GM18858 (cell line): ENCODE data around the gene GNA14.
"Not testable (repeated sequence)": the region's sequence is repeated elsewhere in the genome, so short reads cannot be mapped to it uniquely, and the experiment has no call there.

ENCODE experiments used
- ATAC-seq: cut with Tn5 transposase; IDR thresholded peaks from one replicate; pipeline ENCODE4 v1.9.1; 2021; ENCODE audit not compliant: unreplicated experiment

GNA14 gene

DNA sequence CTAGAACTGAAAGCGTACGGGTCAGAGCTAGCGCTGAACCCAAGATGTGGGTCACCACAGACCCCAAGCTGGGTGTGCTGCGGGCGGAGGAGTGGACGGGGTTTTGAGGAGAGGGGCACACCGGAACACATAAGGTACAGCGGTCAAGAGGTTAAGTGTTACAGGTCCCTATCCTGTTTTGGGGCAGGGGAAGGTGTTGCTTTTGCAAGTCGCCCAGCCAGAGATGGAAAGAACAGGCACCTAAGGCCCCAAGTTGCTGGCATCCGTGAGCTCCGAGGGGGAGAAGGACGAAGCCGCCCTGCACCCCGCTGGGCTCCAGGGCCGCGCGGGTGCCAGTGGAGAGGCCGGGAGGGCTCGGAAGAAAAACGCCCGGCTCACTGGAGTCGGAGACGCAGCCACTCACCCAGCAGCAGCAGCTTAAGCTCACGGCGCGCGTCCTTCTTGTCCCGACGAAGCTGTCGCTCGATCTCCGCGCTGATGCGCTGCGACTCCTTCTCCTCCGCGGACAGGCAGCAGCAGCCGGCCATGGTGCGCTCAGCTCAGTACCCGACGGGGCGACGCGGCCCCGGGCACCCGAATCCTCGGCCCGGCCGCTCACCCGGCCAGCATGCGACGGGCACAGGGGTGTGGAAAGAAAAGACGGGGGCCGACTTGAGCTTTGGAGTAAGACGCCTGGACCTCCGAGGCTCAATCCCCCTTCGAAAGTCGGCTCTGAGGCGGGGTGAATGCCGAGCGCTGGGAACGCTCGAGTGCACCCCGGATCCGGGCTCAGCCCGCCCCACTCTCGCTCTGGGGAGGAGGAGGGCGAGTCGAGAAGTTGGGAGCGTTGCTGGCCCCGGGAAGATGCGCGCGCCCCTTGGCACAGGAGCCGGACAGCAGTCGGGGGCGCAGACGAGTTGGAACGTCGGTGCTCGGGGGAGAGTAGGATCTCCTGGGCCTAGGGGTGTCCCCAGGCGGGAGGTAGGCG, 572 bp downstream of the GNA14 start:
- no peak for ATAC-seq

DNA sequence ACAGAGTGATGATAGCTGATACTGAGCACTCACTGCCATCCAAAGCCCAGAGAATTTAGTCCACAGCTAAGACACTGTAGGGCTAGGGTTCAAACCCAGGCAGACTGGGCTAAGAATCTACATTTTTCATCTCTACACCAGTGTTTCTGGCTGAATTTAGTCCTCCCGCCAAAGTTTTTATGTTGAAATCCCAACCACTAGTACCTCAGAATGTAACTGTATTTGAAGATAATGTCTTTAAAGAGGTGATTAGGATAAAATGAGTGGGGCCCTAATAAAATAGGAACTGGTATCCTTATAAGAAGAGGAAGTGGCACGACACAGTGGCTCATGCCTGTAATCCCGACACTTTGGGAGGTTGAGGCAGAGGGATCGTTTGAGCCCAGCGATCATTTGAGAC, 4.3 kb downstream of the GNA14 start:
- no peak for ATAC-seq

DNA sequence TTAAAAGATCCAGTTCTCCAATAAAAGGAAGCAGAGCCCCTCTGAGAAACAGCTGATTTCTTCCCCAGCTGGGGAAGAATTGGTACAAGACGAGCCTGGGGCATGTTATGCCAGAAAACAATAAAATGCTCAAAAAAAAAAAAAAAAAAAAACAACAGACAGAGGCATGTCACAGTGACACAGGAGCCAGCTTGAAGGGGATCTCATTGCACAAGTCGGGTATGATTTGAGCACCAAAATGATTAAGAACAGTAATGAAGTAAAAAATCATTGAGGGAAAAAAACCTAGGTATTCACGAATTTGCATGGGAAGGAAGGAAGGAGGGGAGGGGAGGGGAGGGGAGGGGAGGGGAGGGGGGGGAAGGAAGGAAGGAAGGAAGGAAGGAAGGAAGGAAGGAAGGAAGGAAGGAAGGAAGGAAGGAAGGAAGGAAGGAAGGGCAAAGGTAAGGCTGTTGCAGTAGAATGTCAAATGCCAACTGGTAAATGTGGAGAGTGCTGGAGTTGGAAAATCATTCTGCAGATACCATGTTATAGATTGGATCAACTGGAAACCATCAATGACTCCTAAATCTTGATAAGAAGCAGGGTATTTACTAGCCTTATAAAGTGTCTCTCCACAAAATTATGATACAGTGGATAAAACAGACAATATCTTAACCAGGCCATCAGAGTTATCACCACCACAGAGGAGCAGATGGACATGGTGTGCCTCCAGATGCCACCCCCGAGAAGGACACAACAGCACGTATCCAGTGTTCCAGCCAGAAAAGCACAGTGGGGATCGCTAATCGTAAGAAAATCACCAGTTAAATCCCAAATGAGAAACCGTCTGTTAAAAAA, 7.2 kb downstream of the GNA14 start:
- no peak for ATAC-seq

GRCh38 chr9:77632652-77633051, 15.5 kb downstream of the GNA14 start:
- no peak for ATAC-seq

DNA sequence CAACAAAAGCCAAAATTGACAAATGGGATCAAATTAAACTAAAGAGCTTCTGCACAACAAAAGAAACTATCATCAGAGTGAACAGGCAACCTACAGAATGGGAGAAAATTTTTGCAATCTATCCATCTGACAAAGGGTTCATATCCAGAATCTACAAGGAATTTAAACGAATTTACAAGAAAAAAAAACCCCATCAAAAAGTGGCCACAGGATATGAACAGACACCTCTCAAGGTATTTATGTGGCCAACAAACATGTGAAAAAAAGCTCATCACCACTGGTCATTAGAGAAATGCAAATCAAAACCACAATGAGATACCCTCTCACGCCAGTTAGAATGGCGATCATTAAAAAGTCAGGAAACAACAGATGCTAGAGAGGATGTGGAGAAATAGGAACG, 19.3 kb downstream of the GNA14 start:
- not testable (repeated sequence) for ATAC-seq

- ATAC-seq: no peak
These were observed 31.9 kb downstream of the GNA14 start for GRCh38 chr9:77616191-77616590.

GRCh38 chr9:77614645-77615044, 33.5 kb downstream of the GNA14 start:
- no peak for ATAC-seq

DNA sequence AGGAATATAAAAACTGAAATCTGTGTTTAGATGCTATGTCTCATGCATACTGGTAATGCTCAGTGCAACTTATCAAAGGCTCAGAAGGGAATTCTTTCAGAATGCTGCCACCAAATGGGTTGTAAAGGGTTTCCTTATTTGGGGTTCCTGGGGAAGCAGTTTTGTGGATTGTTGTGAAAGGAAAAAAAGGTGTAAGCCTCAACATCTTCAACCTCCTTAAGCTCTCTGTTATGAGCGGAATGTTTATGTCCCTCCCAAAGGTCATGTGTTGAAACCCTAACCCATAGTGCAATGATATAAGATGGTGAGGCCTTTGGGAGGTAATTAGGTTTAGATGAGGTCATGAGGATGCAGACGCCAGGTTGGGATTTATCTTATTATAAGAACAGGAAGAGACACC, 41.6 kb downstream of the GNA14 start:
- no peak for ATAC-seq

DNA sequence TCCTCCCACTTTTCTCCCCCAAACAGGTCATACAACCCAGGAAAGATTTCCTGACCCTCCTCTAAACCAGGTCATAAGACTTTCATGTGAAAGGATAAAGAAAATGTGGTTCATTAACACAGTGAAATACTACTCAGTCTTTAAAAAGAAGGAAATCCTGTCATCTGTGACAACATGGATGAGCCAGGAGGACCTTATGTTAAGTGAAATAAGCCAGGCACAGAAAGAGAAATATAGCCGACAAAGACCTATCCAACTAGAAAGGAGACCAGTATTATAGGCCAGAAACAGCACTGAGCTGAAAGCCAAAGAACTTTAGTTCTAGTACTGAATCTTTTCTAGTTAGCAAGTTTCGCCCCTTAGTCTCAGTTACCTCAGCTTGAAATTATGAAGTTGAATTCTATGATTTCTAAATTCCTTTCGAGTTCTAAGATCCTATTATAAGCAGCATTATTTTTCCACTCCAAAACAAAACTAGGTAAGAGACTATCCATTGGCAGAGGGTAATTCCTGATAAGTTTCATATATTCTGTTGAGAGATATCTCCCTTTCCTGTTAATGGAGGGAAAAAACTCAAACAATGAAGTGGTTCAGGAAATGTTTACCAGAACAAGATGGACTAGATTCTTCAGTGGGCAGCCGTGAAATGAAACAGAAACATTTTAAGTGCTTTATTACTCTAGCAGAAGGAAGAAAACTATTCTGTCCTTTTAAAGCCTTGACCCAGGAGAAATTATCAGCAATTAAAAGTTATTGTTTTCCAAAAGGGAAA, 42.5 kb downstream of the GNA14 start:
- no peak for ATAC-seq

DNA sequence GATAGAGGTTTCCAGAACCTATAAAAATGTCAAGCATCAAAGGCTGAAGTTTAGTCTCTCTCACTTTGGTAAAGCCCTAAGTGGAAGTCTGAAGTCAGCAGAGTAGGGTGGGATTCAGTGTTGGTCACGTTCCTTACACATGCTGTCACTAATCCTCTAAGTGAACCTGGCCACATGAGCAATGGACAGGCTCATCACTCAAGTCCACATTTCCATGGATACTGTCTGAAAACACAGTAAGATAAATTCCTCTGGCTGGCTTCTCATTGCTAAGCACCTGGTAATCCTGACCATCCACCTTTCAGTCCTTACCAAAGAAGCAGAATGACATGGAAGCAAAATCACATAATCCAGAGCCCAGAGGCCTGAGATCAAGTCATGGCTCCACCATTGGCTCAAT, 43.8 kb downstream of the GNA14 start:
- no peak for ATAC-seq

- no peak for ATAC-seq
These were observed 45.3 kb downstream of the GNA14 start for GRCh38 chr9:77602852-77603251.

DNA sequence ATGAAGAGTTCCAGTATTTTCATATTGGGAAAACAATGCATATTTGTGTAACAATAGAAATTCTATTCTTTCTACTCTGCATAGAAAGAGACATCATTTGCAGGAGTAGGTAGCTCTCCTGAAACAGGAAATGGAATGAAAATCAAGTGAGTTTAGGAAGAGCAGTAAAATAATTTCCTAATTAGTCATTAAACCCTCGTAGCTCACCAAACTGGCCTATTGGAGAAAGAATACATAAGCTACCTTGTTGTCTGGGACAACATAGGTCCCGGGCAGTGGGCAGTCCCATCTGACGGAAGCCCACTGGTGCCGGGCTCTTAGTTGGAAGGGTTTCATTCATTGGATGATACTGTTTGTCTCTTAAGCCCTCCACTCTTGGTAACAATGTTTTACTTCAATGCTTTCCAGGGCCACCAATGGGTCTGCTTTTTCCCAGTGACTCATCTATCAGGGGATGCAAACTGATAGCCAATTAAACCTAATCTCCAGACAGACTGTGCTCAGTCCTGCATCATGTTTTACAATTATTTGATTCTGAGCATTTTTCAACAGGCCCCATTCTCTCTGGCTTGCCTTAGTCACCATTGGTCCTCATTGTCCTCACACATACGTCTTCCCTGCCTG, 46.5 kb downstream of the GNA14 start:
- no peak for ATAC-seq

GRCh38 chr9:77600810-77601209, 47.3 kb downstream of the GNA14 start:
- no peak for ATAC-seq

- ATAC-seq: no peak
These were observed 48.6 kb downstream of the GNA14 start for GRCh38 chr9:77599492-77599891.

DNA sequence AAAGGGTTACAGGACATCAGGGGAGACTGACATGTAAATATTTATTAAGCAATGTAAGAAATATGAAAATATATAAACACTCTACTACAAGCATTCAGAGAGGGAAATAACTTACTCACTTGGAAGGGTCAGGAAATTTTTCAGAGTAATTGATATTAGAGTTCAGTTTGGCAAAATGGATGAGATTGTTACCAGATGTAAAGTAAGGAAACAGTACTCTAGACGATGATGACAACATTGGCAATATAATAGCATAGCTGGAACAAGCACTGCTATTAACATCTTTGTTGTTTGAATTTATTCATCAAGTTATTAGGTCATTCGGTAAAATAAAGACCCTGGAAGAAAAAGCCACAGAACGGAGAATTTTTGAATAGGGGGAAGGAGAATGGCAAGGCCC, 49.1 kb downstream of the GNA14 start:
- no peak for ATAC-seq

DNA sequence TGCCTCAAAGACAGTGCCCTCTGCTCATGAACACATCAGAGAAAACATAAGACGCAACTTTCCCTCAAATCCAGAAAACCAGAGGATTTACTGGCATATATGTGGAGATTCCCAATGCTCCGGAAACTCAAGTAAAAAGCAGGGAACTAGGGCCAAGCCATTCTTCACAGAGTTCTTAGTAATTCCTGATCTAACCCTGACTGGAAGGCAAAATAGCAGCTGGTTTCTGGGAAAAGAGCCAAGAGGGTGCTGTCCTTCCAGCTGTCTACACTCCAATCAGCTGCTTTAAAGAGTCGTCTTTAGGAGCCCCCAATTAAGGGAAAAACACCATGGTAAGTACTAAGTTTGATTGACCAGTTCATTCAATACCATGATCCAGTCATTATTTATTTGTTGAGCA, 49.6 kb downstream of the GNA14 start:
- ATAC-seq: no peak

DNA sequence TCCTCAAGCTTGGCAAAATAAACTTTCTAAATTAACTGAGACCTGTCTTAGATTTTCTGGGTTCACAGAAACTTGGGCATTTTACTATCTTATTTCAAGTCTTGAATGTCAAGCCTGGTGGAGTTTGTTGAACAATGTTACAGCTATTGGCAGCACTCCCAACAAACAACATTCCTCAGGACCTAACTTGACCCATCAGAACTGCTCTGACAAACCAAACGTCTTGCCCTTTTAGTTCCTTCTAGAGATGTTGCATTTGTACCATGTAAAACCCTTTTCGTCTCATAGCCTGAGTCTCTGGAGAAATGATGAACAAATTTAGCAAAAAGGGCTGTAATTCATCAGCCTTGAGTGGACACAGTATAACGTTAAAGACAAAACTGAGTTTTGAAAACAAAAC, 51.1 kb downstream of the GNA14 start:
- no peak for ATAC-seq

GRCh38 chr9:77595426-77596095, 52.6 kb downstream of the GNA14 start:
- ATAC-seq: no peak

GRCh38 chr9:77594963-77595362, 53.2 kb downstream of the GNA14 start:
- no peak for ATAC-seq

GRCh38 chr9:77593528-77593927, 54.6 kb downstream of the GNA14 start:
- no peak for ATAC-seq
